ENCODE measurements around the gene SMU1.
"Not testable (repeated sequence)": the region's sequence is repeated elsewhere in the genome, so short reads cannot be mapped to it uniquely, and the experiment has no call there.

SMU1 gene

DNA sequence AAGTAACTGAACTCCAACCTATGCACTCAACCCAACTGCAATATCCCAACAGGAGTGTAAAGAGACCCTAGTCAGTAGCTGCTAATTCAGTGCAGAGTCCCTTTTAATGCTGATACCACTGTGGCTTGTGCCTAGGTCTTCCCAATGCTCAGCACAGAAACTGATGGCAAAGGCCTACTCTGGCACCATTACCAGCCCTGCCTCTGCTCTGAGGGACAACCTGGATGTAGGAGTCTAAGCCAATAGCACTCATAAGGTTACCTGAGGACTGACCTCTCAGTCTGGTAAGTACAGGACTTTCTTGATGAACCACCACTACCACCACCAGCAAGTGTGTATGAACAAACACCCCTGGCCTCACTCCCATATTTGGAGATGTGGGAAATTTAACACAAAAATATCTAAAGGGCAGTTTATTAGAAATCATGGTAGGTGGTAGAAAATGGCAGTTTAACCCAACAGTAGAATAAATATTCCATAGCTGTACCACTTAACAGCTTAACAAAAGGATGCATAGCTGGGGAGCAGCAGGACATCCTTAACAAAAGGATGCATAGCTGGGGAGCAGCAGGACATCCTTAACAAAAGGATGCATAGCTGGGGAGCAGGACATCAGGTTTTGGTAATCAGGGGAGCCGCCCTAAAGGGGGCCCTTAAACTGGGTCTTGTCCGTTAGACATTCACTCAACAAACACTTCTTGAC lies 62.4 kb downstream of the SMU1 start:
- DNase-seq (ENCODE audit: low read depth in 3 of 3) = no peak

DNA sequence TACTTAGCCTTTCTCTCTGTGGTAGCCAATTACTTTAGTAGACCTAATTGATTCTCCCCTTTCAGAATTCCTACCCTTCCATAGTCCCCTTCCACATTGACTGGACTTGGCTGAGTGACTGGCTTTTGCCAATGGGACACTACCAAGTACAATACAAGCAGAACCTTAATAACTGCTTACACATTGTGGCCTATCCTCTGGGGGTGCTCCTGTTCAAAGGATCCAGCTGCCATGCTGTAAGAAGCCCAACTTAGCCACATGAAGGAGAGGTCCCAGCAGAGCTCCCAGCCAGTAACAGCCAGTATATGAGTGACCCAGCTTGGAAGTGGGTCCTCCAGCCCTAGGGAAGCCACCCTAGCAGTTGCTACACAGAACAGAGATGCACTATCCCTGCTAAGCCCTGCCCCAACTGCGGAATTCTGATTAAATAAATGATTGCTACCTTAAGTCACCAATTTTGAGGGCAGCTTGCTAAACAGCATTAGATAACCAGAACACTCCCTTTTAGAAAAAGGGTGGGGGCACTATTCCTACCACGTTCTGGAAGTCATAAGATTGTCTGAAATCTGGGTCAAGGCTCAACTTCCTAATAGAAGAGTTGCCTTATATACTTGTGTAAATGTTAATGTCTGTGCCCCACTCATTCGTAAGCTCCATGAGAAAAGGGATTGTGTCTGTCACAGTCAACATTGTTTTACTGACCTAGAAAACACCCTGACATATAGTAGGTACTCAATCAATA lies 64.0 kb downstream of the SMU1 start:
- DNase-seq (ENCODE audit: low read depth in 3 of 3) = no peak

DNA sequence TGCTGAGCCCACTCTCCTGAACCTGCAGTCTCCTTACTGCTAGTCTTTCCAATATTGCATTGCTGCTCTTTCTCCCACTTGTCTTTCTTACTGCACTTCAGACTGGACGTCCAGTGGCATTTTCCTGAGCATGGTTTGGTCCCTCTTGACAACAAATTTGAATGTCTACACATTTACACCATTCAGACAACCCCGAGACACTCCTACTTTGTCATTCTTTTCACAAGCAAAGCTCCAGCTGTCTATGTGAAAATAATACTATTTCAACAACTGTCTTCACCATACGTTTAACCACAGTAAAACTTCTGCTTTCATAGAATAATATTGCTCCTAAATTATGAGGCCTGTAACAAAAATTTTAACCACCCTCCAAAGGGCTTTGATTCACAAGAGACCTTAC lies 64.6 kb downstream of the SMU1 start:
- DNase-seq (ENCODE audit: low read depth in 3 of 3) = no peak

DNA sequence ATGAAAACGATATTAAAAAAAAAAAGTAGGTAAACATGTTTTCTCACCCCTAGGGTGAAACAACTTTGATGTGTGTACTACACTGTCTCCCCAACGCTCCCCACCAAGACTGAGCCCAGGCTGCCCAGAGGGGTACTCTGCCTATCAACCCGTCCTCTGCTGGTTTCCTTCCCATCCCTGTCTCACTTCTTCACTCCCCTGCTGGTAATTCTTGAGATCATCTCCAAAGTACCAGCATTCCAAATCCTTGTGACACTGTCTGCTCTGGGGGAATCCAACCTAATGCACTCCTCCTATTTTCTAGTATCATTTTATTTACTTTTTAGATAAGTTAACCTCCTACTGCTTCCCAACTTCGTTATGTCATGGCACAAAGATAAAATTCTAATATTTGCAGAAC lies 68.7 kb downstream of the SMU1 start:
- no peak for DNase-seq (ENCODE audit: low read depth in 3 of 3)

DNA sequence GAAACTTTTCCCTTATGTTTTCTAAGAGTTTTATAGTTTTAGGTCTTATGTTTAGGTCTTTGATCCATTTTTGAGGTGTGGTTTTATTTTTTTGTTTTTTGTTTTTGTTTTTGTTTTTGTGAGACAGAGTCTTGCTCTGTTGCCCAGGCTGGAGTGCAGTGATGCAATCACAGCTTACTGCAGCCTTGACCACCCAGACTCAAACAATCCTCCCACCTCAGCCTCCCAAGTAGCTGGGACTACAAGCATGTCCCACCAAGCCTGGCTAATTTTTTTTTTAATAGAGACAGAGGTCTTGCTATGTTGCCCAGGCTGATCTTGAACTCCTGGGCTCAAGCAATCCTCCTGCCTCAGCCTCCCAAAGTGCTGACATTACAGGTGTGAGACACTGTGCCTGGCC lies 71.1 kb downstream of the SMU1 start:
- not testable (repeated sequence) for DNase-seq (ENCODE audit: low read depth in 3 of 3)

DNA sequence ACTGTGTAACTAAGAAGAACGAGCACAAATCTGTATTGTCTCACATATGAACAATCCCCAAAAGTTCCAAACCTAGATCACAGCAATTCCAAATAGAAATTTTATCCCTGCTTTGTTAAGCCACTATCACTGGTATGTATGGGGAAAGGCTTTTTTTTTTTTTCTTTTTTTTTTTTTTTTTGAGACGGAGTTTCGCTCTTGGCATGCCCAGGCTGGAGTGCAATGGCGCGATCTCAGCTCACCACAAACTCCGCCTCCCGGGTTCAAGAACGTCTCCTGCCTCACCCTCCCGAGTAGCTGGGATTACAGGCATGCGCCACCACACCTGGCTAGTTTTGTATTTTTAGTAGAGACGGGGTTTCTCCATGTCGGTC lies 75.8 kb downstream of the SMU1 start:
- DNase-seq (ENCODE audit: low read depth in 3 of 3) = not testable (repeated sequence)

DNA sequence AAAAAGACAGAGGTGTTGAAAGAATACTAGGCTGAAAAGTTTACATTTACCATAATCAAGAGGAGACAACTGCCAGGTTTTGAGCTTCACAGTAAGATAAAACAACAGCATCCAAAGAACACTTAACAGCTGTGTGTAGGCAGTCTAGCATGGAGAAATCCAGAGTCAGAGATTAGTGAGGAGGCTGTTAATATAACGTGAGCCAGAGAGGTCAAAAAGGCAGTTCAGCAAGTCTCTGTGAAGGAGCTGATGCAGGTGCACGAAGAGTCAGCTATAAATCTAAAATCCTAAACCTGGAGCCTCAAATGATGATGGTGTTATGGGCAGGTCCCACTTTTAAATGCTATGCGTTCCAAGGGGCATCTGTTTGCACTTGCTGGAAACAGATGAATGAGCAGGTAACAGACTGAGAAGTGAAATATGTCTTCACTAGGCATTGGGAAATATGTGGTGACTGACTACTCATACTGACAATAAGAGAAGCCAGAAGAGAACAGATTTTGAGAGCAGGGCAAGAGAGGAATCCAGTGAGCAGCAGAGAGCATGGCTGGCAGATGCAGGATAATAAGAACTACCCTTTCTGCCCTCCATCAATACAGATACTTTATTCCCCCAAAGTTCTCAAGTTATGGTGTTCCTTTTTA lies 83.8 kb downstream of the SMU1 start:
- no peak for DNase-seq (ENCODE audit: low read depth in 3 of 3)

DNA sequence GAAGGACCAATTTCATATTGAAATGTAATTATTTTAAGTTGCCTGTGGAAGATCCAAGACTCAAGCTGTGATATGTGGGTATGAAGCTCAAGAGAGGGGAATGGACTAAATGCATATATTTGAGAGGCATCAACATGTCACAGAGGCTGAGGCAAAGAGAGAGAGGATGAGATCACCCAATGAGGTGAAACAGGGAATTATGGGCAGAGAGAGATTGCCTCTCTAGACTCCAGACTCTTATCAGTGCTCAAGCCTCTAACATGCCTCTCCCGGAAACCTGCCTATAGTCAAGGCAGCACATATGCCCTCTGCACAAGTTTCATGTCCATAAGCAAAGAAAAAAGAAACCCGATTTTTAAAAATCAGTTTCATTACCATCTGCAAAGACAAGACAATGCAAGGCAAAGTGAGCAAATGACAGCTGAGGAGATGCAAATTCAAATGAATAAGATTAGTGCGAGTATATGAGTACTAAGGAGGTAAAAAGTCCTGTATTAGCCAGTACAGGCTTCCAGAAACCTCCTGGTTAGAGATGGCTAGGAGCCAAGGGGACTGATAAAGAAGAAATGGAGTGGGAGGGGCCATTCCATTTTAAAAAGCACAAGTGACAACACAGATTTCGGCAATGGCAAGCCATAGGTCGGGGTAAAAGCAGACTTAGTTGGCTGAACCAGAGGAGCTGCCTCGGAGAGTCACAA lies 84.4 kb downstream of the SMU1 start:
- DNase-seq (ENCODE audit: low read depth in 3 of 3) = no peak
